HepG2 (cell line): Measurements from ENCODE around the gene OPRM1. TPM values are rescaled to one million over a fixed set of nuclear protein-coding genes. Genes with fewer than 3 reads are reported as not detected.

Experiments
- ATAC-seq: fragments of 200-7000 bp; cut with Tn5 transposase; 3 replicates; pipeline ENCODE4 v1.9.1; 2020; ENCODE audit warnings: mild to moderate bottlenecking, moderate library complexity
- BruUV-seq: library from RNA; stranded (reverse); fragments of 400-500 nt; replicated peaks from 2 replicates; lab custom pipeline; 2021; lab: Mats Ljungman, UMichigan
- CTCF ChIA-PET: fragments of 300-600 bp; formaldehyde crosslinking; extraction: SDS; loops from one replicate; lab custom pipeline; 2021; ENCODE audit warnings: low total read pairs, inconsistent platforms, low intra/inter-chr PET ratio; lab: Yijun Ruan, JAX
- POLR2A ChIA-PET: fragments of 350-600 bp; sonication (Branson Sonifier 250); formaldehyde crosslinking; loops from one replicate; lab custom pipeline; 2020; ENCODE audit warnings: antibody characterized with exemption, inconsistent platforms; lab: Yijun Ruan, JAX
- DNase-seq: peaks from one replicate; pipeline ENCODE4 v3.0.0-alpha.2; 2015; ENCODE audit warnings: low spot score
- FAIRE-seq: peaks from 3 replicates; lab custom pipeline; 2011; peaks lifted over from hg19 to GRCh38; lab: Jason Lieb, UNC
- H2AFZ ChIP-seq: one replicate; pipeline ENCODE4 v1.6.1; 2011; ENCODE audit warnings: low read length, inconsistent platforms
- H3K27ac ChIP-seq: fragments of 300-600 bp; 3 replicates; pipeline ENCODE4 v1.8.0; 2011; ENCODE audit warnings: mixed run types, mild to moderate bottlenecking, mixed read lengths, low read length, inconsistent platforms; ENCODE audit not compliant: insufficient read depth; ENCODE audit errors: extremely low read length
- H3K27me3 ChIP-seq, 2 experiments: fragments of 200-600 bp in 1 of 2; 2 replicates in 1 of 2; 3 replicates in 1 of 2; pipeline versions ENCODE4 v1.6.0 to v1.8.0; 2011; ENCODE audit warnings: low read length in 2 of 2, mild to moderate bottlenecking in 2 of 2, moderate library complexity in 2 of 2, inconsistent platforms in 1 of 2; ENCODE audit not compliant: insufficient read depth in 2 of 2, control insufficient read depth in 1 of 2
- H3K36me3 ChIP-seq, 2 experiments: fragments of 200-600 bp in 1 of 2; replicated peaks in 1 of 2; 2 replicates in 1 of 2; 3 replicates in 1 of 2; pipeline versions ENCODE4 v1.5.1 to v1.8.0; 2011; ENCODE audit warnings: low read length in 2 of 2, inconsistent platforms in 1 of 2; ENCODE audit not compliant: insufficient read depth in 2 of 2, control insufficient read depth in 1 of 2
- H3K4me1 ChIP-seq: 2 replicates; pipeline ENCODE4 v1.5.1; 2012; ENCODE audit warnings: low read length, inconsistent platforms; ENCODE audit not compliant: insufficient read depth
- H3K4me2 ChIP-seq: 2 replicates; pipeline ENCODE4 v1.6.0; 2011; ENCODE audit warnings: low read depth, low read length, inconsistent platforms
- H3K4me3 ChIP-seq, 3 experiments: fragments of 200-600 bp in 1 of 3; sonication (generic), shearing (Covaris generic) in 1 of 3; replicated peaks in 1 of 3; 2 replicates each; pipeline ENCODE4 v1.5.1; 2011 to 2016; ENCODE audit warnings: low read length in 3 of 3, inconsistent platforms in 2 of 3, low read depth in 2 of 3, mild to moderate bottlenecking in 2 of 3, control low read depth in 1 of 3, mixed read lengths in 1 of 3; ENCODE audit not compliant: insufficient read depth in 1 of 3
- H3K79me2 ChIP-seq: one replicate; pipeline ENCODE4 v1.6.1; 2011; ENCODE audit warnings: low read length, inconsistent platforms; ENCODE audit not compliant: insufficient read depth
- H3K9ac ChIP-seq: 2 replicates; pipeline ENCODE4 v1.6.0; 2011; ENCODE audit warnings: mild to moderate bottlenecking, low read depth, low read length, inconsistent platforms; ENCODE audit not compliant: insufficient read depth
- H3K9me3 ChIP-seq: 2 replicates; pipeline ENCODE4 v1.5.1; 2012; ENCODE audit warnings: mild to moderate bottlenecking, low read length
- H4K20me1 ChIP-seq: 2 replicates; pipeline ENCODE4 v1.6.0; 2011; ENCODE audit warnings: inconsistent platforms, mild to moderate bottlenecking, low read length, moderate library complexity; ENCODE audit not compliant: insufficient read depth
- ATF2 ChIP-seq: sonication (generic); formaldehyde crosslinking; IDR thresholded peaks from 2 replicates; pipeline ENCODE4 v1.4.0; 2020; ENCODE audit warnings: missing genetic modification reagents
- ATF4 ChIP-seq, 2 experiments: fragments of 450-650 bp in 1 of 2; sonication (generic) in 1 of 2; formaldehyde crosslinking; IDR thresholded peaks; 2 replicates each; pipeline versions ENCODE4 v1.5.0 to v1.8.0; 2020 to 2022; ENCODE audit warnings: mild to moderate bottlenecking in 1 of 2, missing genetic modification reagents in 1 of 2
- CCAR2 ChIP-seq: fragments of 200-400 bp; formaldehyde crosslinking; optimal IDR thresholded peaks from 2 replicates; pipeline ENCODE3; 2018; ENCODE audit warnings: low read depth, mild to moderate bottlenecking, low read length, moderate library complexity
- DDIT3 ChIP-seq: sonication (generic); formaldehyde crosslinking; IDR thresholded peaks from 2 replicates; pipeline ENCODE4 v1.4.0; 2020; ENCODE audit warnings: mild to moderate bottlenecking, missing genetic modification reagents
- FOXM1 ChIP-seq: sonication (generic); formaldehyde crosslinking; IDR thresholded peaks from 2 replicates; pipeline ENCODE4 v1.5.0; 2020; ENCODE audit warnings: missing genetic modification reagents
- MAFK ChIP-seq, 2 experiments: IDR thresholded peaks in 1 of 2; conservative IDR thresholded peaks in 1 of 2; 2 replicates each; pipeline ENCODE4 v1.6.1; 2011; ENCODE audit warnings: improper control_type of control experiment in 2 of 2, low read length in 2 of 2
- MXD1 ChIP-seq: sonication (generic); formaldehyde crosslinking; IDR thresholded peaks from 2 replicates; pipeline ENCODE4 v1.4.0; 2020; ENCODE audit warnings: mild to moderate bottlenecking, missing genetic modification reagents
- NFIC ChIP-seq: IDR thresholded peaks from 2 replicates; pipeline ENCODE4 v1.6.1; 2012; ENCODE audit warnings: mild to moderate bottlenecking, low read length, inconsistent platforms
- NFYB ChIP-seq: sonication (generic); formaldehyde crosslinking; IDR thresholded peaks from 2 replicates; pipeline ENCODE4 v1.4.0; 2020; ENCODE audit warnings: missing genetic modification reagents
- RARA ChIP-seq: IDR thresholded peaks from 2 replicates; pipeline ENCODE4 v1.6.1; 2016; ENCODE audit warnings: missing genetic modification reagents, missing compliant biosample characterization
- TAF15 ChIP-seq: fragments of 200-400 bp; formaldehyde crosslinking; IDR thresholded peaks from one replicate; pipeline ENCODE4 v1.6.1; 2018; ENCODE audit warnings: mild to moderate bottlenecking, low read depth, low read length; ENCODE audit not compliant: poor library complexity, severe bottlenecking
- TCF7L2 ChIP-seq: IDR thresholded peaks from 2 replicates; pipeline ENCODE4 v1.6.1; 2011; ENCODE audit warnings: mild to moderate bottlenecking, low read depth, low read length, moderate library complexity
- TP53 ChIP-seq: sonication (generic); formaldehyde crosslinking; conservative IDR thresholded peaks from 2 replicates; pipeline ENCODE4 v1.4.0; 2020; ENCODE audit warnings: missing genetic modification reagents
- ZNF251 ChIP-seq: sonication (generic); formaldehyde crosslinking; IDR thresholded peaks from 2 replicates; pipeline ENCODE4 v1.9.0; 2021; ENCODE audit warnings: mild to moderate bottlenecking, missing genetic modification reagents
- ZNF614 ChIP-seq: IDR thresholded peaks from 2 replicates; pipeline ENCODE4 v1.6.1; 2018; ENCODE audit warnings: missing biosample characterization, missing genetic modification reagents, inconsistent platforms, borderline replicate concordance
- ZNF704 ChIP-seq: sonication (generic); formaldehyde crosslinking; IDR thresholded peaks from 2 replicates; pipeline ENCODE4 v1.8.1; 2023; ENCODE audit warnings: mild to moderate bottlenecking, inconsistent platforms, moderate library complexity, missing genetic modification reagents, borderline replicate concordance
- ZNF747 ChIP-seq: sonication (generic); formaldehyde crosslinking; IDR thresholded peaks from 2 replicates; pipeline ENCODE4 v1.8.1; 2023; ENCODE audit warnings: missing genetic modification reagents, mild to moderate bottlenecking, borderline replicate concordance
- ZNF782 ChIP-seq: sonication (generic); formaldehyde crosslinking; IDR thresholded peaks from 2 replicates; pipeline ENCODE4 v1.4.0; 2020; ENCODE audit warnings: missing genetic modification reagents, mild to moderate bottlenecking, borderline replicate concordance
- ZNF839 ChIP-seq: sonication (generic); formaldehyde crosslinking; IDR thresholded peaks from 2 replicates; pipeline ENCODE4 v1.4.0; 2020; ENCODE audit warnings: missing genetic modification reagents, mild to moderate bottlenecking, borderline replicate concordance
- WGBS: methylation state at CpG from one replicate; pipeline ENCODE4 v1.1.6; 2017; ENCODE audit warnings: low lambda C conversion rate; 5-methylcytosine and 5-hydroxymethylcytosine counted together
- in situ Hi-C: cut with HindIII; loops from 2 replicates; pipeline ENCODE4 v1.10.0; 2017; ENCODE audit warnings: low pct_unique_long_range_greater_than_20kb; ENCODE audit not compliant: extremely low pct_ligation_motif_present
- intact Hi-C: fragments of 100-400 bp; cut with micrococcal nuclease; formaldehyde crosslinking; loops from one replicate; pipeline ENCODE4 v1.10.0; 2022; ENCODE audit not compliant: unreplicated experiment
- polyA plus RNA-seq, 8 experiments: library from polyadenylated mRNA; depleted of rRNA in 3 of 8; stranded (reverse) in 7 of 8; unstranded in 1 of 8; fragments of >200 nt; fragmentation: Illumina TruSeq in 4 of 8; extraction: Trizol in 4 of 8; gene quantifications; 2 replicates each; pipeline versions ENCODE4 v1.2.1 to v1.2.3, GENCODE V29; 2011 to 2016; ENCODE audit warnings: low read depth in 4 of 8, missing spikeins in 1 of 8, mixed read lengths in 1 of 8; ENCODE audit not compliant: insufficient read depth in 1 of 8
- total RNA-seq, 5 experiments: library from RNA; depleted of rRNA; stranded (reverse); fragments of >200 nt; fragmentation: Illumina TruSeq; extraction: Trizol; gene quantifications; 2 replicates each; pipeline ENCODE4 v1.2.3, GENCODE V29; 2016; ENCODE audit warnings: low read depth in 1 of 5

The OPRM1 gene
- total and polyA plus RNA-seq, 2 of the 13 experiments (the other 11 are each of a cell fraction or from before 2014, with no cell fraction given), result not detected

- Histone ChIP-seq H3K27me3 (no peaks in the 10 kb centered on the region), H3K36me3 (no peaks in the 10 kb centered on the region), H3K4me2 (no peak overlapping the region), H4K20me1 (no peaks in the 10 kb centered on the region), H3K27ac (no peak overlapping the region), H3K79me2 (no peaks in the 10 kb centered on the region), H3K9ac (no peak overlapping the region), H2AFZ (no peak overlapping the region), H3K4me3 (no peak overlapping the region), H3K9me3 (no peaks in the 10 kb centered on the region), H3K4me1 (no peaks in the 10 kb centered on the region)
- intact Hi-C loops, result no loop called here
- under 1% methylated on average over 4 of the region's 4 CpGs for WGBS
- POLR2A ChIA-PET, result no interaction called here
- no TSS peak for BruUV-seq
- DNase-seq, result no peak
- CTCF ChIA-PET, result no interaction called here
- in situ Hi-C loops, result no loop called here
- FAIRE-seq, result no peak
- no peak for ATAC-seq
- no peak for TF ChIP-seq MAFK (conservative IDR thresholded peaks at IDR 0.05 in 1 of 2, IDR thresholded peaks at IDR 0.05 in 1 of 2; ENCODE audit: low read length in 2 of 2)
- no peak for TF ChIP-seq ZNF839 (CRISPR knock-in tag)
- TF ChIP-seq TAF15, result no peak
- TF ChIP-seq ZNF251 (CRISPR knock-in tag), result no peak
- TF ChIP-seq FOXM1 (CRISPR knock-in tag), result no peak
- no peak for TF ChIP-seq NFIC
- TF ChIP-seq ZNF614 (CRISPR knock-in tag), result no peak
- no peak for TF ChIP-seq NFYB
- no peak for TF ChIP-seq RARA
- TF ChIP-seq DDIT3 (CRISPR knock-in tag), result no peak
- no peak for TF ChIP-seq ATF2 (CRISPR knock-in tag)
- TF ChIP-seq ZNF704 (CRISPR knock-in tag), result no peak
- no peak for TF ChIP-seq TP53 (CRISPR knock-in tag)
- no peak for TF ChIP-seq CCAR2
- TF ChIP-seq ZNF782, result no peak
- no peak for TF ChIP-seq MXD1 (CRISPR knock-in tag)
- TF ChIP-seq TCF7L2, result no peak
- TF ChIP-seq ZNF747 (CRISPR knock-in tag), result no peak
- no peak for TF ChIP-seq ATF4 (CRISPR knock-in tag; IDR thresholded peaks at IDR 0.05)
- TF ChIP-seq, all 625 proteins: peak for 0
These were observed 20.1 kb downstream of the OPRM1 start for GRCh38 chr6:154058963-154059680.
